ENCODE measurements around the gene URGCP.
A peak's percentile ranks its signal among the peaks of the same experiment; 100 is the strongest.
"Not testable (repeated sequence)": the region's sequence is repeated elsewhere in the genome, so short reads cannot be mapped to it uniquely, and the experiment has no call there.

The URGCP gene

GRCh38 chr7:43921423-43921822 is 15.0 kb upstream of the URGCP start:
- Histone ChIP-seq H3K9ac (ENCODE audit: low read depth in 1 of 2, low read length in 2 of 2) (no peak overlapping the region), H3K4me3 (ENCODE audit: low read length in 2 of 2) (no peak overlapping the region), H3K36me3 (ENCODE audit: control insufficient read depth in 2 of 2, insufficient read depth in 2 of 2, low read length in 2 of 2) (peaks cover 0 to 3% of the 10 kb centered on the region in 2 donors), H3K9me3 (ENCODE audit: control insufficient read depth in 2 of 2, low read length in 2 of 2) (no peaks in the 10 kb centered on the region), H3K4me1 (ENCODE audit: control insufficient read depth in 2 of 2, insufficient read depth in 2 of 2, low read length in 2 of 2) (peaks cover 0 to 7% of the 10 kb centered on the region in 2 donors), H3K27me3 (ENCODE audit: control insufficient read depth in 2 of 2, insufficient read depth in 2 of 2, low read length in 2 of 2) (no peaks in the 10 kb centered on the region), H3K27ac (ENCODE audit: low read depth in 2 of 2, low read length in 2 of 2) (no peak overlapping the region)

GRCh38 chr7:43915907-43916306 is 9.5 kb upstream of the URGCP start:
- no peaks in the 10 kb centered on the region for H3K4me1 ChIP-seq (ENCODE audit: control insufficient read depth in 2 of 2, insufficient read depth in 2 of 2, low read length in 2 of 2)
- no peak overlapping the region for H3K4me3 ChIP-seq (ENCODE audit: low read length in 2 of 2)
- no peaks in the 10 kb centered on the region for H3K9me3 ChIP-seq (ENCODE audit: control insufficient read depth in 2 of 2, low read length in 2 of 2)
- no peak overlapping the region for H3K9ac ChIP-seq (ENCODE audit: low read depth in 1 of 2, low read length in 2 of 2)
- no peaks in the 10 kb centered on the region for H3K27me3 ChIP-seq (ENCODE audit: control insufficient read depth in 2 of 2, insufficient read depth in 2 of 2, low read length in 2 of 2)
- no peak overlapping the region for H3K27ac ChIP-seq (ENCODE audit: low read depth in 2 of 2, low read length in 2 of 2)
- H3K36me3 ChIP-seq (ENCODE audit: control insufficient read depth in 2 of 2, insufficient read depth in 2 of 2, low read length in 2 of 2) = peaks cover 0 to 3% of the 10 kb centered on the region in 2 donors

- H3K27ac ChIP-seq (ENCODE audit: low read depth in 2 of 2, low read length in 2 of 2) = no peak overlapping the region
- H3K9ac ChIP-seq (ENCODE audit: low read depth in 1 of 2, low read length in 2 of 2) = no peak overlapping the region
- no peaks in the 10 kb centered on the region for H3K4me1 ChIP-seq (ENCODE audit: control insufficient read depth in 2 of 2, insufficient read depth in 2 of 2, low read length in 2 of 2)
- no peaks in the 10 kb centered on the region for H3K9me3 ChIP-seq (ENCODE audit: control insufficient read depth in 2 of 2, low read length in 2 of 2)
- H3K36me3 ChIP-seq (ENCODE audit: control insufficient read depth in 2 of 2, insufficient read depth in 2 of 2, low read length in 2 of 2) = peaks cover 0 to 3% of the 10 kb centered on the region in 2 donors
- H3K4me3 ChIP-seq (ENCODE audit: low read length in 2 of 2) = no peak overlapping the region
- no peaks in the 10 kb centered on the region for H3K27me3 ChIP-seq (ENCODE audit: control insufficient read depth in 2 of 2, insufficient read depth in 2 of 2, low read length in 2 of 2)
Observed at GRCh38 chr7:43914795-43915194, 8.4 kb upstream of the URGCP start.

GRCh38 chr7:43905956-43906330 is 453 bp downstream of the URGCP start:
- peaks cover 2 to 3% of the 10 kb centered on the region in 2 donors for H3K36me3 ChIP-seq (ENCODE audit: control insufficient read depth in 2 of 2, insufficient read depth in 2 of 2, low read length in 2 of 2)
- H3K27me3 ChIP-seq (ENCODE audit: control insufficient read depth in 2 of 2, insufficient read depth in 2 of 2, low read length in 2 of 2) = no peaks in the 10 kb centered on the region
- H3K4me1 ChIP-seq (ENCODE audit: control insufficient read depth in 2 of 2, insufficient read depth in 2 of 2, low read length in 2 of 2) = peaks cover 12 to 24% of the 10 kb centered on the region in 2 donors
- H3K27ac ChIP-seq (ENCODE audit: low read depth in 2 of 2, low read length in 2 of 2) = peak overlapping the region; percentile 84 to 88
- H3K9ac ChIP-seq (ENCODE audit: low read depth in 1 of 2, low read length in 2 of 2) = peak overlapping the region; percentile 90
- peak overlapping the region; percentile 88 to 91 for H3K4me3 ChIP-seq (ENCODE audit: low read length in 2 of 2)
- no peaks in the 10 kb centered on the region for H3K9me3 ChIP-seq (ENCODE audit: control insufficient read depth in 2 of 2, low read length in 2 of 2)

- Histone ChIP-seq H3K36me3 (ENCODE audit: control insufficient read depth in 2 of 2, insufficient read depth in 2 of 2, low read length in 2 of 2) (peaks cover 2 to 3% of the 10 kb centered on the region in 2 donors), H3K27ac (ENCODE audit: low read depth in 2 of 2, low read length in 2 of 2) (peak overlapping the region; percentile 84 to 88), H3K27me3 (ENCODE audit: control insufficient read depth in 2 of 2, insufficient read depth in 2 of 2, low read length in 2 of 2) (no peaks in the 10 kb centered on the region), H3K9ac (ENCODE audit: low read depth in 1 of 2, low read length in 2 of 2) (peak overlapping the region; percentile 90), H3K4me1 (ENCODE audit: control insufficient read depth in 2 of 2, insufficient read depth in 2 of 2, low read length in 2 of 2) (peaks cover 12 to 24% of the 10 kb centered on the region in 2 donors), H3K4me3 (ENCODE audit: low read length in 2 of 2) (peak overlapping the region; percentile 88 to 91), H3K9me3 (ENCODE audit: control insufficient read depth in 2 of 2, low read length in 2 of 2) (no peaks in the 10 kb centered on the region)
Observed at GRCh38 chr7:43905209-43905946, 1.0 kb downstream of the URGCP start.

GRCh38 chr7:43904533-43905208 is 1.7 kb downstream of the URGCP start:
- no peaks in the 10 kb centered on the region for H3K27me3 ChIP-seq (ENCODE audit: control insufficient read depth in 2 of 2, insufficient read depth in 2 of 2, low read length in 2 of 2)
- no peak overlapping the region for H3K9ac ChIP-seq (ENCODE audit: low read depth in 1 of 2, low read length in 2 of 2)
- peaks cover 12 to 24% of the 10 kb centered on the region in 2 donors for H3K4me1 ChIP-seq (ENCODE audit: control insufficient read depth in 2 of 2, insufficient read depth in 2 of 2, low read length in 2 of 2)
- H3K27ac ChIP-seq (ENCODE audit: low read depth in 2 of 2, low read length in 2 of 2) = peak overlapping the region; percentile 6 to 84
- H3K9me3 ChIP-seq (ENCODE audit: control insufficient read depth in 2 of 2, low read length in 2 of 2) = no peaks in the 10 kb centered on the region
- H3K36me3 ChIP-seq (ENCODE audit: control insufficient read depth in 2 of 2, insufficient read depth in 2 of 2, low read length in 2 of 2) = peaks cover 2 to 3% of the 10 kb centered on the region in 2 donors
- peak overlapping the region in 1 of 2 donors; percentile 91 for H3K4me3 ChIP-seq (ENCODE audit: low read length in 2 of 2)

GRCh38 chr7:43902542-43903054 is 3.8 kb downstream of the URGCP start:
- Histone ChIP-seq H3K9me3 (ENCODE audit: control insufficient read depth in 2 of 2, low read length in 2 of 2) (no peaks in the 10 kb centered on the region), H3K27ac (ENCODE audit: low read depth in 2 of 2, low read length in 2 of 2) (no peak overlapping the region), H3K36me3 (ENCODE audit: control insufficient read depth in 2 of 2, insufficient read depth in 2 of 2, low read length in 2 of 2) (peaks cover 3 to 6% of the 10 kb centered on the region in 2 donors), H3K27me3 (ENCODE audit: control insufficient read depth in 2 of 2, insufficient read depth in 2 of 2, low read length in 2 of 2) (no peaks in the 10 kb centered on the region), H3K4me1 (ENCODE audit: control insufficient read depth in 2 of 2, insufficient read depth in 2 of 2, low read length in 2 of 2) (peaks cover 12 to 24% of the 10 kb centered on the region in 2 donors), H3K4me3 (ENCODE audit: low read length in 2 of 2) (no peak overlapping the region), H3K9ac (ENCODE audit: low read depth in 1 of 2, low read length in 2 of 2) (no peak overlapping the region)

- H3K4me1 ChIP-seq (ENCODE audit: control insufficient read depth in 2 of 2, insufficient read depth in 2 of 2, low read length in 2 of 2); H3K9me3 ChIP-seq (ENCODE audit: control insufficient read depth in 2 of 2, low read length in 2 of 2): not testable (repeated sequence)
Observed at GRCh38 chr7:43898571-43898970, 7.8 kb downstream of the URGCP start.

GRCh38 chr7:43895847-43896415 is 10.5 kb downstream of the URGCP start:
- no peaks in the 10 kb centered on the region for H3K27me3 ChIP-seq (ENCODE audit: control insufficient read depth in 2 of 2, insufficient read depth in 2 of 2, low read length in 2 of 2)
- H3K9ac ChIP-seq (ENCODE audit: low read depth in 1 of 2, low read length in 2 of 2) = no peak overlapping the region
- H3K9me3 ChIP-seq (ENCODE audit: control insufficient read depth in 2 of 2, low read length in 2 of 2) = no peaks in the 10 kb centered on the region
- H3K36me3 ChIP-seq (ENCODE audit: control insufficient read depth in 2 of 2, insufficient read depth in 2 of 2, low read length in 2 of 2) = peaks cover 4 to 5% of the 10 kb centered on the region in 2 donors
- H3K4me3 ChIP-seq (ENCODE audit: low read length in 2 of 2) = no peak overlapping the region
- H3K4me1 ChIP-seq (ENCODE audit: control insufficient read depth in 2 of 2, insufficient read depth in 2 of 2, low read length in 2 of 2) = peaks cover 0 to 3% of the 10 kb centered on the region in 2 donors
- H3K27ac ChIP-seq (ENCODE audit: low read depth in 2 of 2, low read length in 2 of 2) = no peak overlapping the region

More at GRCh38 chr7:43898571-43898970, 7.8 kb downstream of the URGCP start:
- H3K4me3 ChIP-seq (ENCODE audit: low read length in 2 of 2); H3K27me3 ChIP-seq (ENCODE audit: control insufficient read depth in 2 of 2, insufficient read depth in 2 of 2, low read length in 2 of 2); H3K9ac ChIP-seq (ENCODE audit: low read depth in 1 of 2, low read length in 2 of 2); H3K36me3 ChIP-seq (ENCODE audit: control insufficient read depth in 2 of 2, insufficient read depth in 2 of 2, low read length in 2 of 2); H3K27ac ChIP-seq (ENCODE audit: low read depth in 2 of 2, low read length in 2 of 2): not testable (repeated sequence)

Measured in mucosa of rectum (tissue), 2 donors.